Measurements from ENCODE around the gene ZNF600. TPM values are rescaled to one million over a fixed set of nuclear protein-coding genes. Genes with fewer than 3 reads are reported as not detected.

Gene ZNF600
- total RNA-seq, 2 donors from 2014 or later = 11.5 to 35.2 TPM

Other genes starting within 250 kb of the ZNF600 start
- gene ZNF701, start 216.5 kb downstream of the ZNF600 start, total RNA-seq = 10 to 100 TPM; 30.7 to 33.4 TPM
- gene ZNF83, start 148.4 kb downstream of the ZNF600 start, total RNA-seq = 10 to 100 TPM; 20.2 to 25.8 TPM
- gene ZNF611, start 51.7 kb downstream of the ZNF600 start, total RNA-seq = 10 to 100 TPM; 39.1 to 50.7 TPM
- gene ZNF28, start 34.8 kb upstream of the ZNF600 start, total RNA-seq = 10 to 100 TPM; 11.3 to 24.7 TPM
- 10 to 100 TPM; 11.3 to 18.7 TPM for gene ZNF468, start 70.8 kb upstream of the ZNF600 start, total RNA-seq
- 10 to 100 TPM; 13.9 to 15.4 TPM for gene ZNF320, start 110.8 kb upstream of the ZNF600 start, total RNA-seq
- 1 to 10 TPM; 5.3 to 6.5 TPM for gene ZNF888, start 136.6 kb upstream of the ZNF600 start, total RNA-seq
- gene ZNF816, start 176.1 kb upstream of the ZNF600 start, total RNA-seq = 10 to 100 TPM in 1 of 2 donors, 1 to 10 TPM in 1; 8.7 to 11.8 TPM
- not detected for gene ERVV-1, start 227.1 kb upstream of the ZNF600 start, total RNA-seq